ENCODE measurements around the gene RLN1.

- TF ChIP-seq CTCF (conservative IDR thresholded peaks at IDR 0.05; ENCODE audit: low read length): no peak
- TF ChIP-seq EZH2phosphoT487 (IDR thresholded peaks at IDR 0.05; ENCODE audit: borderline replicate concordance, low read depth, low read length): no peak
Observed at GRCh38 chr9:5292141-5292540, 47.5 kb downstream of the RLN1 start.
